H1 (cell line): ENCODE measurements around the gene BTN1A1. TPM values are rescaled to one million over a fixed set of nuclear protein-coding genes. Genes with fewer than 3 reads are reported as not detected.

ENCODE experiments used
- CTCF ChIA-PET: fragments of 300-600 bp; sonication (Branson Sonifier 250); formaldehyde crosslinking; loops from one replicate; lab custom pipeline; 2021; ENCODE audit not compliant: partially characterized antibody; lab: Charles Lee
- POLR2A ChIA-PET: fragments of 300-600 bp; sonication (Branson Sonifier 250); formaldehyde crosslinking; loops from one replicate; lab custom pipeline; 2021; ENCODE audit warnings: inconsistent platforms; ENCODE audit not compliant: partially characterized antibody; lab: Charles Lee
- DNase-seq, 2 experiments: peaks; one replicate each; pipeline versions ENCODE4 v3.0.0 to v3.0.0-alpha.2; 2010 to 2022; ENCODE audit warnings: low spot score in 2 of 2, low read depth in 1 of 2, mixed read lengths in 1 of 2
- FAIRE-seq: peaks from 2 replicates; lab custom pipeline; 2011; peaks lifted over from hg19 to GRCh38; lab: Jason Lieb, UNC
- H2AFZ ChIP-seq: 2 replicates; pipeline ENCODE4 v1.8.1; 2012; ENCODE audit warnings: low read length, inconsistent platforms
- H2AK5ac ChIP-seq: 2 replicates; pipeline ENCODE4 v1.6.1; 2013; ENCODE audit warnings: low read depth, low read length
- H2BK120ac ChIP-seq: replicated peaks from 2 replicates; pipeline ENCODE3; 2013; ENCODE audit warnings: low read depth, low read length, inconsistent platforms
- H2BK12ac ChIP-seq: 2 replicates; pipeline ENCODE4 v1.6.1; 2013; ENCODE audit warnings: low read depth, low read length
- H2BK15ac ChIP-seq: 2 replicates; pipeline ENCODE4 v1.6.1; 2013; ENCODE audit warnings: low read length
- H2BK20ac ChIP-seq: 2 replicates; pipeline ENCODE4 v1.6.1; 2013; ENCODE audit warnings: low read length
- H2BK5ac ChIP-seq: 2 replicates; pipeline ENCODE4 v1.6.1; 2013; ENCODE audit warnings: low read depth, low read length
- H3K14ac ChIP-seq: 2 replicates; pipeline ENCODE4 v1.6.1; 2013; ENCODE audit warnings: inconsistent platforms; ENCODE audit not compliant: insufficient read length
- H3K18ac ChIP-seq: 2 replicates; pipeline ENCODE4 v1.6.1; 2013; ENCODE audit warnings: low read length; ENCODE audit errors: extremely low read depth
- H3K23ac ChIP-seq: 2 replicates; pipeline ENCODE4 v1.6.1; 2013; ENCODE audit warnings: inconsistent platforms; ENCODE audit not compliant: insufficient read length
- H3K23me2 ChIP-seq: 2 replicates; pipeline ENCODE4 v1.6.1; 2013; ENCODE audit warnings: low read depth, low read length
- H3K27ac ChIP-seq: 2 replicates; pipeline ENCODE4 v1.6.1; 2011; ENCODE audit warnings: low read depth, low read length, inconsistent platforms
- H3K27me3 ChIP-seq, 4 experiments: replicated peaks in 1 of 4; 1 replicate in 1 of 4; 2 replicates in 3 of 4; pipeline versions ENCODE4 v1.6.1 to v1.8.1; 2011 to 2013; ENCODE audit warnings: low read length in 3 of 4, mild to moderate bottlenecking in 3 of 4, inconsistent platforms in 2 of 4, mixed read lengths in 2 of 4, moderate library complexity in 1 of 4; ENCODE audit not compliant: control insufficient read depth in 3 of 4, insufficient read depth in 3 of 4; ENCODE audit errors: extremely low read depth in 1 of 4
- H3K36me3 ChIP-seq, 4 experiments: 2 replicates each; pipeline versions ENCODE4 v1.6.1 to v1.8.1; 2011 to 2013; ENCODE audit warnings: mild to moderate bottlenecking in 4 of 4, low read length in 3 of 4, moderate library complexity in 2 of 4, control low read depth in 1 of 4, inconsistent platforms in 1 of 4; ENCODE audit not compliant: insufficient read depth in 4 of 4, control insufficient read depth in 2 of 4
- H3K4ac ChIP-seq: replicated peaks from 2 replicates; pipeline ENCODE3; 2013; ENCODE audit warnings: low read length, low read depth, mixed read lengths, inconsistent platforms; ENCODE audit not compliant: insufficient read length
- H3K4me1 ChIP-seq, 4 experiments: replicated peaks in 1 of 4; 1 replicate in 1 of 4; 2 replicates in 3 of 4; pipeline versions ENCODE4 v1.6.1 to v1.8.1; 2011 to 2013; ENCODE audit warnings: low read length in 3 of 4, inconsistent platforms in 2 of 4, mixed read lengths in 1 of 4; ENCODE audit not compliant: insufficient read depth in 4 of 4, control insufficient read depth in 3 of 4
- H3K4me2 ChIP-seq, 2 experiments: 2 replicates each; pipeline versions ENCODE4 v1.6.1 to v1.8.1; 2011 to 2013; ENCODE audit warnings: low read depth in 2 of 2, low read length in 2 of 2, control low read depth in 1 of 2, inconsistent platforms in 1 of 2, mild to moderate bottlenecking in 1 of 2; ENCODE audit not compliant: insufficient read depth in 1 of 2
- H3K4me3 ChIP-seq, 4 experiments: fragments of 200-600, 300-600 bp in 1 of 4; sonication (generic), shearing (Covaris generic), sonication (Bioruptor Twin) in 1 of 4; 2 replicates each; pipeline versions ENCODE4 v1.5.1 to v1.8.1; 2011 to 2016; ENCODE audit warnings: low read length in 4 of 4, low read depth in 3 of 4, control low read depth in 2 of 4, inconsistent platforms in 2 of 4, mild to moderate bottlenecking in 2 of 4, mixed read lengths in 1 of 4, moderate library complexity in 1 of 4; ENCODE audit not compliant: insufficient read depth in 2 of 4; ENCODE audit errors: extremely low read depth in 1 of 4
- H3K56ac ChIP-seq: replicated peaks from 2 replicates; pipeline ENCODE3; 2013; ENCODE audit warnings: low read depth, mild to moderate bottlenecking, mixed read lengths, low read length, inconsistent platforms; ENCODE audit not compliant: insufficient read length
- H3K79me1 ChIP-seq: 2 replicates; pipeline ENCODE4 v1.6.1; 2013; ENCODE audit warnings: low read depth, low read length, control low read depth
- H3K79me2 ChIP-seq, 2 experiments: 2 replicates each; pipeline versions ENCODE4 v1.6.1 to v1.8.1; 2012 to 2013; ENCODE audit warnings: low read length in 2 of 2, mild to moderate bottlenecking in 2 of 2, inconsistent platforms in 1 of 2; ENCODE audit not compliant: insufficient read depth in 2 of 2, control insufficient read depth in 1 of 2
- H3K9ac ChIP-seq, 4 experiments: replicated peaks in 1 of 4; 1 replicate in 1 of 4; 2 replicates in 3 of 4; pipeline versions ENCODE4 v1.6.1 to v1.8.1; 2011 to 2013; ENCODE audit warnings: low read depth in 3 of 4, low read length in 3 of 4, control low read depth in 2 of 4, mild to moderate bottlenecking in 2 of 4, moderate library complexity in 2 of 4, inconsistent platforms in 1 of 4; ENCODE audit errors: extremely low read depth in 1 of 4
- H3K9me3 ChIP-seq, 2 experiments: 2 replicates each; pipeline versions ENCODE4 v1.6.1 to v1.8.1; 2012 to 2013; ENCODE audit warnings: mild to moderate bottlenecking in 2 of 2, moderate library complexity in 2 of 2, control low read depth in 1 of 2, inconsistent platforms in 1 of 2, low read depth in 1 of 2, low read length in 1 of 2, mixed read lengths in 1 of 2; ENCODE audit not compliant: insufficient read depth in 2 of 2
- H4K20me1 ChIP-seq, 2 experiments: replicated peaks in 1 of 2; 2 replicates each; pipeline versions ENCODE3 to v1.8.1; 2011 to 2013; ENCODE audit warnings: inconsistent platforms in 2 of 2, low read length in 2 of 2, mild to moderate bottlenecking in 1 of 2; ENCODE audit not compliant: insufficient read depth in 2 of 2, control insufficient read depth in 1 of 2
- H4K5ac ChIP-seq: 2 replicates; pipeline ENCODE4 v1.6.1; 2013; ENCODE audit warnings: low read length, low read depth, mixed read lengths, inconsistent platforms; ENCODE audit not compliant: insufficient read length
- H4K8ac ChIP-seq: 2 replicates; pipeline ENCODE4 v1.8.0; 2013; ENCODE audit warnings: mild to moderate bottlenecking, moderate library complexity, low read length, inconsistent platforms; ENCODE audit not compliant: insufficient read depth; ENCODE audit errors: extremely low read depth
- H4K91ac ChIP-seq: replicated peaks from 2 replicates; pipeline ENCODE3; 2013; ENCODE audit warnings: low read length, mixed read lengths, inconsistent platforms; ENCODE audit not compliant: insufficient read length
- EP300 ChIP-seq, 2 experiments: IDR thresholded peaks; 1 replicate in 1 of 2; 2 replicates in 1 of 2; pipeline ENCODE4 v1.6.1; 2011 to 2012; ENCODE audit warnings: low read depth in 2 of 2, low read length in 2 of 2, mild to moderate bottlenecking in 2 of 2, borderline replicate concordance in 1 of 2, inconsistent platforms in 1 of 2, moderate library complexity in 1 of 2
- RFX5 ChIP-seq: IDR thresholded peaks from 2 replicates; pipeline ENCODE4 v1.6.1; 2011; ENCODE audit warnings: low read depth, low read length, improper control_type of control experiment, borderline replicate concordance
- WGBS, 2 experiments: shearing (Covaris generic) in 1 of 2; methylation state at CpG; one replicate each; pipeline versions ENCODE4 v1.1.6 to v1.1.7; 2013 to 2015; ENCODE audit warnings: low lambda C conversion rate in 2 of 2, mixed read lengths in 2 of 2, inconsistent platforms in 1 of 2, low coverage in 1 of 2, missing lambda C conversion rate in 1 of 2; ENCODE audit not compliant: insufficient replicate concordance in 2 of 2, insufficient coverage in 1 of 2, insufficient read length in 1 of 2; ENCODE audit errors: extremely low coverage in 1 of 2, missing lambda C conversion rate in 1 of 2; 5-methylcytosine and 5-hydroxymethylcytosine counted together
- polyA plus RNA-seq, 7 experiments: library from polyadenylated mRNA; depleted of rRNA in 3 of 7; stranded (reverse) in 5 of 7; unstranded in 2 of 7; fragments of >200 nt in 5 of 7; fragments of 200-250 nt in 2 of 7; gene quantifications; 1 replicate in 5 of 7; 2 replicates in 1 of 7; 4 replicates in 1 of 7; pipeline versions ENCODE4 v1.2.1 to v1.2.3, GENCODE V29; 2011 to 2013; ENCODE audit warnings: missing spikeins in 2 of 7, mixed read lengths in 2 of 7
- total RNA-seq: library from RNA; stranded (reverse); fragmentation: NEBNext Ultra II Directional; extraction: Animal tissue kit (Norgen Biotek cat#: 25700); gene quantifications from 2 replicates; pipeline ENCODE4 v1.2.1, GENCODE V29; 2021

The BTN1A1 gene
- total and polyA plus RNA-seq, 2 of the 8 experiments (the other 6 are each of a cell fraction or from before 2014, with no cell fraction given), result 0.28 to 0.35 TPM

DNA sequence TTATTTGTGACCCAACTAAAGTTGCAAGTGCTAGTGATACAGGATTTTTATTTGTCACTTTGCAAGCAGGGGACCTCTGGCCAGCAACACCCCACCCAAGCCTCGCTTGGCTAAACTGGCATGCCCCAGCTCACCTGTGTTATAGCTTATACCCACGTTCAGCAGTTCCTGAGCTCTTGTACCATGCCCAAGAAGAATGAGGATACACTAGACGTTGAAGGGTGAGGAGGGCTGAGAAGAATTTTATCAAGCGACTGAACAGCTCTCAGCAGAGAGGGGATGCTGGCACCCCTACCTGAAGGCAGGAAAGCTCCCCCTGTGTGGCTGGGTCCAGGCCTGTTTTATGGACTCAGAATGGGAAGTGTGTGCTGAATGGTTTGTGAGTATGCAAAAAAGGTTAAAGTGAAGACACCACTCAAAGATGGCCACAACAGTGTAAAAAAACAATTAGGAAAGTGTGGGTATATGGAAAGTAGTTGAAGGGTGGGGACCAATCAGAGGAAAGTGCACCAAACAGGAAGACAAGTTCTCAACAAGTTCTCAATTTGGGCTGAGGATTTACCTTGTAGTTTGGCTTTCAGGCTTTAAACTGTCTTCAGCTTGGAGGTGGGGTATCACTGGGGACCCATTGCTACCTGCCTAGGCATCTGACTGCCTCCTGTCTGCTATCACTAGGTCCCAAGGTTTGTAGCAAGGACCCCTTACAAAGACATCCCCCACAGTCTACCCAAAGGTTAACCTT is 27.4 kb upstream of the BTN1A1 start:
- no peak overlapping the region for H3K27ac ChIP-seq
- H3K9me3 ChIP-seq, result no peaks in the 10 kb centered on the region
- no peak overlapping the region for H2BK20ac ChIP-seq
- H3K4me2 ChIP-seq, result no peak overlapping the region
- H2BK120ac ChIP-seq, result no peak overlapping the region
- POLR2A ChIA-PET, result interaction anchor here (0.6 to 0.8 kb wide), 2 partner anchors 13 to 16 kb away, joined by 3 read pairs; no protein-coding TSS in a partner anchor
- TF ChIP-seq RFX5 (0 out of 2 replicates have a peak, but pooled peaks have one; percentile 10), EP300 (IDR thresholded peaks at IDR 0.05; ENCODE audit: borderline replicate concordance in 1 of 2, low read depth in 2 of 2, low read length in 2 of 2) (no peak)
- no peak overlapping the region for H3K56ac ChIP-seq
- no peaks in the 10 kb centered on the region for H3K23me2 ChIP-seq
- H3K79me1 ChIP-seq, result no peaks in the 10 kb centered on the region
- no peaks in the 10 kb centered on the region for H4K20me1 ChIP-seq
- H4K5ac ChIP-seq, result no peak overlapping the region
- H3K4me1 ChIP-seq, result peaks cover 6 to 14% (median 10%) of the 10 kb centered on the region in 4 experiments; a peak in 5 of 7 replicates
- H4K91ac ChIP-seq, result no peak overlapping the region
- no peak overlapping the region for H2AFZ ChIP-seq
- CTCF ChIA-PET, result interaction anchor here (0.5 kb wide), 1 partner anchor 122 kb away, joined by 4 read pairs; no protein-coding TSS in a partner anchor
- no peak overlapping the region for H3K4ac ChIP-seq
- H3K27me3 ChIP-seq, result no peaks in the 10 kb centered on the region
- no peak overlapping the region for H3K4me3 ChIP-seq
- H3K14ac ChIP-seq, result no peak overlapping the region
- H3K79me2 ChIP-seq, result no peaks in the 10 kb centered on the region
- H3K9ac ChIP-seq, result no peak overlapping the region
- WGBS, 2 experiments, result 78% methylated on average over 4 of the region's 4 CpGs; no CpG with 5 or more reads in 1 of the 2 experiments
- no peak overlapping the region for H2BK5ac ChIP-seq
- FAIRE-seq (no peak), DNase-seq (no peak)
- no peak overlapping the region for H2BK15ac ChIP-seq
- no peak overlapping the region for H3K23ac ChIP-seq
- H4K8ac ChIP-seq, result no peak overlapping the region
- H3K36me3 ChIP-seq, result peaks cover 0 to 20% (median 6%) of the 10 kb centered on the region in 4 experiments; a peak in 4 of 8 replicates
- no peak overlapping the region for H3K18ac ChIP-seq
- H2AK5ac ChIP-seq, result no peak overlapping the region
- H2BK12ac ChIP-seq, result no peak overlapping the region
